GM12878 (cell line): ENCODE data around the gene RELT. TPM values are rescaled to one million over a fixed set of nuclear protein-coding genes. Genes with fewer than 3 reads are reported as not detected.

Experiments
- FOXK2 ChIP-seq: fragments of 450-650 bp; IDR thresholded peaks from 2 replicates; pipeline ENCODE4 v1.6.1; 2017; ENCODE audit warnings: mild to moderate bottlenecking, moderate library complexity
- KLF5 ChIP-seq: fragments of 450-650 bp; IDR thresholded peaks from 2 replicates; pipeline ENCODE4 v1.6.1; 2014; ENCODE audit warnings: mild to moderate bottlenecking; ENCODE audit not compliant: partially characterized antibody
- NR2C1 ChIP-seq: fragments of 450-650 bp; IDR thresholded peaks from 2 replicates; pipeline ENCODE4 v1.6.1; 2017; ENCODE audit warnings: antibody characterized with exemption, mild to moderate bottlenecking, moderate library complexity
- POLR2AphosphoS2 ChIP-seq: IDR thresholded peaks from 2 replicates; pipeline ENCODE4 v1.6.1; 2011; ENCODE audit warnings: low read depth, mild to moderate bottlenecking, low read length, improper control_type of control experiment, moderate library complexity
- SUPT20H ChIP-seq: IDR thresholded peaks from 2 replicates; pipeline ENCODE4 v1.6.1; 2011; ENCODE audit warnings: low read depth, mild to moderate bottlenecking, low read length, moderate library complexity, borderline replicate concordance; ENCODE audit not compliant: control insufficient read depth
- SUZ12 ChIP-seq: fragments of 200-600 bp; sonication (generic); IDR thresholded peaks from one replicate; pipeline ENCODE4 v1.6.1; 2018; ENCODE audit warnings: antibody characterized with exemption, mild to moderate bottlenecking; ENCODE audit not compliant: unreplicated experiment
- ZNF622 ChIP-seq: fragments of 450-650 bp; IDR thresholded peaks from 2 replicates; pipeline ENCODE4 v1.6.1; 2017; ENCODE audit warnings: mild to moderate bottlenecking, inconsistent platforms
- polyA plus RNA-seq, 11 experiments: library from polyadenylated mRNA; depleted of rRNA in 4 of 11; unstranded in 6 of 11; stranded (reverse) in 5 of 11; fragments of >200 nt; fragmentation: Nextera tagmentation in 4 of 11; fragmentation: Illumina TruSeq in 1 of 11; extraction: Ambion mirVana in 4 of 11; extraction: Trizol in 1 of 11; gene quantifications; 1 replicate in 1 of 11; 2 replicates in 10 of 11; pipeline versions ENCODE4 v1.2.1 to v1.2.3, GENCODE V29; 2011 to 2016; ENCODE audit warnings: inconsistent platforms in 2 of 11, missing spikeins in 2 of 11, low read depth in 1 of 11
- total RNA-seq, 4 experiments: library from RNA; depleted of rRNA in 3 of 4; stranded (reverse); fragments of >200 nt in 3 of 4; fragmentation: Illumina TruSeq in 1 of 4; extraction: Trizol in 1 of 4; gene quantifications; 2 replicates each; pipeline versions ENCODE4 v1.2.1 to v1.2.3, GENCODE V29; 2013 to 2021
- TF ChIP-seq, protein P1 (sequence below): fragments of 450-650 bp; IDR thresholded peaks from 2 replicates; pipeline ENCODE4 v1.6.1; 2017; ENCODE audit warnings: mild to moderate bottlenecking, low read depth, inconsistent platforms; ENCODE audit not compliant: poor library complexity, severe bottlenecking
- TF ChIP-seq, protein P2 (sequence below): fragments of 450-650 bp; IDR thresholded peaks from 2 replicates; pipeline ENCODE4 v1.6.1; 2017; ENCODE audit warnings: mild to moderate bottlenecking, moderate library complexity
- TF ChIP-seq, protein P3 (sequence below): fragments of 450-650 bp; IDR thresholded peaks from 2 replicates; pipeline ENCODE4 v1.6.1; 2017; ENCODE audit warnings: antibody characterized with exemption, mild to moderate bottlenecking, moderate library complexity
- TF ChIP-seq, protein P4 (sequence below): IDR thresholded peaks from 2 replicates; pipeline ENCODE4 v1.6.1; 2011; ENCODE audit warnings: low read depth, low read length, improper control_type of control experiment, borderline replicate concordance
- TF ChIP-seq, protein P5 (sequence below): fragments of 450-650 bp; IDR thresholded peaks from 2 replicates; pipeline ENCODE4 v1.6.1; 2018; ENCODE audit warnings: mild to moderate bottlenecking, low read depth, moderate library complexity; ENCODE audit not compliant: partially characterized antibody
- TF ChIP-seq, protein P6 (sequence below): fragments of 150-350 bp; IDR thresholded peaks from 2 replicates; pipeline ENCODE4 v1.6.1; 2014; ENCODE audit warnings: mild to moderate bottlenecking, low read depth, low read length

RELT gene
- total and polyA plus RNA-seq, 10 of the 15 experiments (the other 5 are each of a cell fraction or from before 2014, with no cell fraction given) = 1.2 to 28.5 (median 10.8) TPM

DNA sequence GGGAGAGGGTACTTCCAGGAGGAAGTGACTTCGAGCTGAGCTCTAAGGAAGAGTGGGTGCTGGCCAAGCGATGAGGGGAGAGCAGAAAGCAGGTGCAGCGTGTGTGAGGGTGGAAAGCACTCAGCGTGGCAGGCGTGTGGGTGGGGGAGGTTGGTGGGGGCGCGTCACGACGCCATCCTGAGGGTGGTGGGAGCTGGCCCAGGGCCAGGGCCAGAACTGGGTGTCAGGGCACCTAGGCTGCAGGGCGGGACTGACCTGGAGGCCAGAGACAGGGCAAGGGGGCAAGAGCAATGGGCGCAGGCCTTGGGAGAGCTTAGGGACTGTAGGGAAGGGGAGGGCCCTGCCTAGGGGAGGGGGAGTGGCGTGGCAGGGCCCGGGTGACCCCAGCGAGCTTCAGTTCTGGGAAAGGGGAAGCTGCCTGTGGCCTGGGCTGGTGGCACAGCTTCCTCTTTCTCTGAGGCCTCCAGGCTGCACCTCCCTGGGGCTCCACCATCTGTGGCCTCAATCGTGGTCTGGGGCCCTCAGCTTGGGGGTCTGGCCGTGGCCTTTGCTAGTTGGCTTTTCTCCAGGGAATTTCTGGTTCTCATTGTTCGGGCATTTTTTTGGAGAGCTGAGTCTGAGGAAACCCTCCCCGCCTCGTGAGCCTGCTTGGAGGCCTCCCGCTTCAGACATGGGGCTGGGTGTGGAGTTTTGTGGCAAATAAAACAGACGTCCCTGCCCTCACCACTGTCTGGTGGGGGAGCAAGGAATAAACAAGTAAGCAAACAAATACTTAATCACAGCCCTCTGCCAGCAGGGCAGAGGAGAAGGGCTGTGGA lies 8.9 kb downstream of the RELT start (continued):
- TF ChIP-seq, protein P1, sequence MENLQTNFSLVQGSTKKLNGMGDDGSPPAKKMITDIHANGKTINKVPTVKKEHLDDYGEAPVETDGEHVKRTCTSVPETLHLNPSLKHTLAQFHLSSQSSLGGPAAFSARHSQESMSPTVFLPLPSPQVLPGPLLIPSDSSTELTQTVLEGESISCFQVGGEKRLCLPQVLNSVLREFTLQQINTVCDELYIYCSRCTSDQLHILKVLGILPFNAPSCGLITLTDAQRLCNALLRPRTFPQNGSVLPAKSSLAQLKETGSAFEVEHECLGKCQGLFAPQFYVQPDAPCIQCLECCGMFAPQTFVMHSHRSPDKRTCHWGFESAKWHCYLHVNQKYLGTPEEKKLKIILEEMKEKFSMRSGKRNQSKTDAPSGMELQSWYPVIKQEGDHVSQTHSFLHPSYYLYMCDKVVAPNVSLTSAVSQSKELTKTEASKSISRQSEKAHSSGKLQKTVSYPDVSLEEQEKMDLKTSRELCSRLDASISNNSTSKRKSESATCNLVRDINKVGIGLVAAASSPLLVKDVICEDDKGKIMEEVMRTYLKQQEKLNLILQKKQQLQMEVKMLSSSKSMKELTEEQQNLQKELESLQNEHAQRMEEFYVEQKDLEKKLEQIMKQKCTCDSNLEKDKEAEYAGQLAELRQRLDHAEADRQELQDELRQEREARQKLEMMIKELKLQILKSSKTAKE = peak; percentile 68
- TF ChIP-seq, protein P2, sequence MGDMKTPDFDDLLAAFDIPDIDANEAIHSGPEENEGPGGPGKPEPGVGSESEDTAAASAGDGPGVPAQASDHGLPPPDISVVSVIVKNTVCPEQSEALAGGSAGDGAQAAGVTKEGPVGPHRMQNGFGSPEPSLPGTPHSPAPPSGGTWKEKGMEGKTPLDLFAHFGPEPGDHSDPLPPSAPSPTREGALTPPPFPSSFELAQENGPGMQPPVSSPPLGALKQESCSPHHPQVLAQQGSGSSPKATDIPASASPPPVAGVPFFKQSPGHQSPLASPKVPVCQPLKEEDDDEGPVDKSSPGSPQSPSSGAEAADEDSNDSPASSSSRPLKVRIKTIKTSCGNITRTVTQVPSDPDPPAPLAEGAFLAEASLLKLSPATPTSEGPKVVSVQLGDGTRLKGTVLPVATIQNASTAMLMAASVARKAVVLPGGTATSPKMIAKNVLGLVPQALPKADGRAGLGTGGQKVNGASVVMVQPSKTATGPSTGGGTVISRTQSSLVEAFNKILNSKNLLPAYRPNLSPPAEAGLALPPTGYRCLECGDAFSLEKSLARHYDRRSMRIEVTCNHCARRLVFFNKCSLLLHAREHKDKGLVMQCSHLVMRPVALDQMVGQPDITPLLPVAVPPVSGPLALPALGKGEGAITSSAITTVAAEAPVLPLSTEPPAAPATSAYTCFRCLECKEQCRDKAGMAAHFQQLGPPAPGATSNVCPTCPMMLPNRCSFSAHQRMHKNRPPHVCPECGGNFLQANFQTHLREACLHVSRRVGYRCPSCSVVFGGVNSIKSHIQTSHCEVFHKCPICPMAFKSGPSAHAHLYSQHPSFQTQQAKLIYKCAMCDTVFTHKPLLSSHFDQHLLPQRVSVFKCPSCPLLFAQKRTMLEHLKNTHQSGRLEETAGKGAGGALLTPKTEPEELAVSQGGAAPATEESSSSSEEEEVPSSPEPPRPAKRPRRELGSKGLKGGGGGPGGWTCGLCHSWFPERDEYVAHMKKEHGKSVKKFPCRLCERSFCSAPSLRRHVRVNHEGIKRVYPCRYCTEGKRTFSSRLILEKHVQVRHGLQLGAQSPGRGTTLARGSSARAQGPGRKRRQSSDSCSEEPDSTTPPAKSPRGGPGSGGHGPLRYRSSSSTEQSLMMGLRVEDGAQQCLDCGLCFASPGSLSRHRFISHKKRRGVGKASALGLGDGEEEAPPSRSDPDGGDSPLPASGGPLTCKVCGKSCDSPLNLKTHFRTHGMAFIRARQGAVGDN = peak; percentile 82
- TF ChIP-seq, protein P3, sequence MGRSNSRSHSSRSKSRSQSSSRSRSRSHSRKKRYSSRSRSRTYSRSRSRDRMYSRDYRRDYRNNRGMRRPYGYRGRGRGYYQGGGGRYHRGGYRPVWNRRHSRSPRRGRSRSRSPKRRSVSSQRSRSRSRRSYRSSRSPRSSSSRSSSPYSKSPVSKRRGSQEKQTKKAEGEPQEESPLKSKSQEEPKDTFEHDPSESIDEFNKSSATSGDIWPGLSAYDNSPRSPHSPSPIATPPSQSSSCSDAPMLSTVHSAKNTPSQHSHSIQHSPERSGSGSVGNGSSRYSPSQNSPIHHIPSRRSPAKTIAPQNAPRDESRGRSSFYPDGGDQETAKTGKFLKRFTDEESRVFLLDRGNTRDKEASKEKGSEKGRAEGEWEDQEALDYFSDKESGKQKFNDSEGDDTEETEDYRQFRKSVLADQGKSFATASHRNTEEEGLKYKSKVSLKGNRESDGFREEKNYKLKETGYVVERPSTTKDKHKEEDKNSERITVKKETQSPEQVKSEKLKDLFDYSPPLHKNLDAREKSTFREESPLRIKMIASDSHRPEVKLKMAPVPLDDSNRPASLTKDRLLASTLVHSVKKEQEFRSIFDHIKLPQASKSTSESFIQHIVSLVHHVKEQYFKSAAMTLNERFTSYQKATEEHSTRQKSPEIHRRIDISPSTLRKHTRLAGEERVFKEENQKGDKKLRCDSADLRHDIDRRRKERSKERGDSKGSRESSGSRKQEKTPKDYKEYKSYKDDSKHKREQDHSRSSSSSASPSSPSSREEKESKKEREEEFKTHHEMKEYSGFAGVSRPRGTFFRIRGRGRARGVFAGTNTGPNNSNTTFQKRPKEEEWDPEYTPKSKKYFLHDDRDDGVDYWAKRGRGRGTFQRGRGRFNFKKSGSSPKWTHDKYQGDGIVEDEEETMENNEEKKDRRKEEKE = no peak
- TF ChIP-seq KLF5 = no peak
- no peak for TF ChIP-seq SUZ12
- TF ChIP-seq NR2C1 = no peak
- TF ChIP-seq, protein P4, sequence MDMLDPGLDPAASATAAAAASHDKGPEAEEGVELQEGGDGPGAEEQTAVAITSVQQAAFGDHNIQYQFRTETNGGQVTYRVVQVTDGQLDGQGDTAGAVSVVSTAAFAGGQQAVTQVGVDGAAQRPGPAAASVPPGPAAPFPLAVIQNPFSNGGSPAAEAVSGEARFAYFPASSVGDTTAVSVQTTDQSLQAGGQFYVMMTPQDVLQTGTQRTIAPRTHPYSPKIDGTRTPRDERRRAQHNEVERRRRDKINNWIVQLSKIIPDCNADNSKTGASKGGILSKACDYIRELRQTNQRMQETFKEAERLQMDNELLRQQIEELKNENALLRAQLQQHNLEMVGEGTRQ = no peak
- no peak for TF ChIP-seq SUPT20H
- TF ChIP-seq FOXK2 = no peak
- TF ChIP-seq, protein P5, sequence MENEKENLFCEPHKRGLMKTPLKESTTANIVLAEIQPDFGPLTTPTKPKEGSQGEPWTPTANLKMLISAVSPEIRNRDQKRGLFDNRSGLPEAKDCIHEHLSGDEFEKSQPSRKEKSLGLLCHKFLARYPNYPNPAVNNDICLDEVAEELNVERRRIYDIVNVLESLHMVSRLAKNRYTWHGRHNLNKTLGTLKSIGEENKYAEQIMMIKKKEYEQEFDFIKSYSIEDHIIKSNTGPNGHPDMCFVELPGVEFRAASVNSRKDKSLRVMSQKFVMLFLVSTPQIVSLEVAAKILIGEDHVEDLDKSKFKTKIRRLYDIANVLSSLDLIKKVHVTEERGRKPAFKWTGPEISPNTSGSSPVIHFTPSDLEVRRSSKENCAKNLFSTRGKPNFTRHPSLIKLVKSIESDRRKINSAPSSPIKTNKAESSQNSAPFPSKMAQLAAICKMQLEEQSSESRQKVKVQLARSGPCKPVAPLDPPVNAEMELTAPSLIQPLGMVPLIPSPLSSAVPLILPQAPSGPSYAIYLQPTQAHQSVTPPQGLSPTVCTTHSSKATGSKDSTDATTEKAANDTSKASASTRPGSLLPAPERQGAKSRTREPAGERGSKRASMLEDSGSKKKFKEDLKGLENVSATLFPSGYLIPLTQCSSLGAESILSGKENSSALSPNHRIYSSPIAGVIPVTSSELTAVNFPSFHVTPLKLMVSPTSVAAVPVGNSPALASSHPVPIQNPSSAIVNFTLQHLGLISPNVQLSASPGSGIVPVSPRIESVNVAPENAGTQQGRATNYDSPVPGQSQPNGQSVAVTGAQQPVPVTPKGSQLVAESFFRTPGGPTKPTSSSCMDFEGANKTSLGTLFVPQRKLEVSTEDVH = no peak
- TF ChIP-seq, protein P6, sequence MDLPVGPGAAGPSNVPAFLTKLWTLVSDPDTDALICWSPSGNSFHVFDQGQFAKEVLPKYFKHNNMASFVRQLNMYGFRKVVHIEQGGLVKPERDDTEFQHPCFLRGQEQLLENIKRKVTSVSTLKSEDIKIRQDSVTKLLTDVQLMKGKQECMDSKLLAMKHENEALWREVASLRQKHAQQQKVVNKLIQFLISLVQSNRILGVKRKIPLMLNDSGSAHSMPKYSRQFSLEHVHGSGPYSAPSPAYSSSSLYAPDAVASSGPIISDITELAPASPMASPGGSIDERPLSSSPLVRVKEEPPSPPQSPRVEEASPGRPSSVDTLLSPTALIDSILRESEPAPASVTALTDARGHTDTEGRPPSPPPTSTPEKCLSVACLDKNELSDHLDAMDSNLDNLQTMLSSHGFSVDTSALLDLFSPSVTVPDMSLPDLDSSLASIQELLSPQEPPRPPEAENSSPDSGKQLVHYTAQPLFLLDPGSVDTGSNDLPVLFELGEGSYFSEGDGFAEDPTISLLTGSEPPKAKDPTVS = no peak
- TF ChIP-seq ZNF622 = no peak
- no peak for TF ChIP-seq POLR2AphosphoS2
